CD14-positive monocyte (primary cell): Measurements from ENCODE around the gene KRT35. TPM values are rescaled to one million over a fixed set of nuclear protein-coding genes. Genes with fewer than 3 reads are reported as not detected.

Source experiments
- DNase-seq, 3 donors: peaks; one replicate each; pipeline ENCODE4 v3.0.0-alpha.2; 2011 to 2022
- H2AFZ ChIP-seq: 2 replicates; pipeline ENCODE4 v1.6.0; 2012; ENCODE audit warnings: mild to moderate bottlenecking, low read depth, low read length, inconsistent platforms; ENCODE audit not compliant: insufficient read depth, poor library complexity, severe bottlenecking
- H3K27ac ChIP-seq, 2 donors: 1 replicate in 1 of 2; 2 replicates in 1 of 2; pipeline ENCODE4 v1.5.1; 2012 to 2013; ENCODE audit warnings: low read length in 2 of 2, control low read depth in 1 of 2, inconsistent platforms in 1 of 2, low read depth in 1 of 2, mild to moderate bottlenecking in 1 of 2
- H3K27me3 ChIP-seq, 2 donors: one replicate each; pipeline versions ENCODE4 v1.6.0 to v1.6.1; 2011 to 2013; ENCODE audit warnings: low read length in 2 of 2; ENCODE audit not compliant: control insufficient read depth in 2 of 2, insufficient read depth in 2 of 2
- H3K36me3 ChIP-seq, 2 donors: replicated peaks in 1 of 2; 1 replicate in 1 of 2; 2 replicates in 1 of 2; pipeline versions ENCODE4 v1.5.1 to v1.6.1; 2012 to 2013; ENCODE audit warnings: low read length in 2 of 2, control low read depth in 1 of 2, inconsistent platforms in 1 of 2, mild to moderate bottlenecking in 1 of 2; ENCODE audit not compliant: insufficient read depth in 2 of 2, control insufficient read depth in 1 of 2
- H3K4me1 ChIP-seq, 2 donors: 1 replicate in 1 of 2; 2 replicates in 1 of 2; pipeline versions ENCODE4 v1.5.1 to v1.6.1; 2012 to 2013; ENCODE audit warnings: low read length in 2 of 2, control low read depth in 1 of 2, inconsistent platforms in 1 of 2, mild to moderate bottlenecking in 1 of 2, moderate library complexity in 1 of 2; ENCODE audit not compliant: insufficient read depth in 2 of 2, control insufficient read depth in 1 of 2
- H3K4me2 ChIP-seq: replicated peaks from 2 replicates; pipeline ENCODE3; 2012; ENCODE audit warnings: low read length, moderate library complexity, mild to moderate bottlenecking; ENCODE audit not compliant: poor library complexity, severe bottlenecking; ENCODE audit errors: extremely low read depth
- H3K4me3 ChIP-seq, 3 experiments: fragments of 200-600 bp in 1 of 3; sonication (generic) in 1 of 3; replicated peaks in 1 of 3; 1 replicate in 2 of 3; 2 replicates in 1 of 3; pipeline ENCODE4 v1.5.1; 2011 to 2013; ENCODE audit warnings: low read length in 3 of 3, mild to moderate bottlenecking in 3 of 3, control low read depth in 2 of 3, low read depth in 2 of 3, inconsistent platforms in 1 of 3, moderate library complexity in 1 of 3
- H3K79me2 ChIP-seq: 2 replicates; pipeline ENCODE4 v1.6.0; 2012; ENCODE audit warnings: mild to moderate bottlenecking, control low read depth, inconsistent platforms, low read length, moderate library complexity; ENCODE audit not compliant: insufficient read depth
- H3K9ac ChIP-seq: 2 replicates; pipeline ENCODE4 v1.6.0; 2017; ENCODE audit warnings: low read length, mild to moderate bottlenecking; ENCODE audit not compliant: insufficient read depth, poor library complexity, severe bottlenecking
- H3K9me3 ChIP-seq, 2 donors: replicated peaks in 1 of 2; 1 replicate in 1 of 2; 2 replicates in 1 of 2; pipeline versions ENCODE4 v1.5.1 to v1.6.1; 2012 to 2013; ENCODE audit warnings: low read length in 2 of 2, control low read depth in 1 of 2; ENCODE audit not compliant: control insufficient read depth in 1 of 2, insufficient read depth in 1 of 2
- H4K20me1 ChIP-seq: 2 replicates; pipeline ENCODE4 v1.6.0; 2012; ENCODE audit warnings: mild to moderate bottlenecking, low read length, control low read depth, moderate library complexity; ENCODE audit not compliant: insufficient read depth
- H3K27ac Mint-ChIP-seq, 7 donors: one replicate each; pipeline ENCODE4 v1.8.0; 2020; ENCODE audit warnings: mild to moderate bottlenecking in 7 of 7, mixed read lengths in 7 of 7, moderate library complexity in 6 of 7, inconsistent platforms in 2 of 7
- H3K27me3 Mint-ChIP-seq, 3 donors: one replicate each; pipeline ENCODE4 v1.8.0; 2021 to 2022; ENCODE audit warnings: low read depth in 3 of 3, mild to moderate bottlenecking in 3 of 3, mixed read lengths in 3 of 3, moderate library complexity in 3 of 3, inconsistent platforms in 1 of 3
- H3K36me3 Mint-ChIP-seq, 2 donors: one replicate each; pipeline ENCODE4 v1.8.0; 2020; ENCODE audit warnings: mixed read lengths in 2 of 2, inconsistent platforms in 1 of 2, mild to moderate bottlenecking in 1 of 2
- H3K4me1 Mint-ChIP-seq: one replicate; pipeline ENCODE4 v1.8.0; 2020; ENCODE audit warnings: mild to moderate bottlenecking, mixed read lengths
- H3K4me3 Mint-ChIP-seq, 2 donors: one replicate each; pipeline ENCODE4 v1.8.0; 2020; ENCODE audit warnings: mild to moderate bottlenecking in 2 of 2, mixed read lengths in 2 of 2, moderate library complexity in 1 of 2
- H3K9me3 Mint-ChIP-seq, 7 donors: one replicate each; pipeline ENCODE4 v1.8.0; 2020 to 2022; ENCODE audit warnings: mixed read lengths in 7 of 7, mild to moderate bottlenecking in 6 of 7, moderate library complexity in 6 of 7, inconsistent platforms in 2 of 7
- CTCF ChIP-seq: fragments of 200-600 bp; IDR thresholded peaks from one replicate; pipeline ENCODE4 v1.8.0; 2022; ENCODE audit warnings: antibody characterized with exemption, mild to moderate bottlenecking
- WGBS: methylation state at CpG from one replicate; pipeline ENCODE4 v1.1.5; 2013; ENCODE audit warnings: missing lambda C conversion rate; ENCODE audit not compliant: insufficient coverage; 5-methylcytosine and 5-hydroxymethylcytosine counted together
- intact Hi-C, 2 donors: fragments of 100-400 bp; cut with micrococcal nuclease; formaldehyde crosslinking; loops; one replicate each; pipeline versions ENCODE4 v1.15.0 to v1.15.1; 2023
- polyA plus RNA-seq, 3 donors: library from polyadenylated mRNA; depleted of rRNA in 1 of 3; unstranded in 2 of 3; stranded (reverse) in 1 of 3; fragments of 300-500 nt in 2 of 3; fragments of >200 nt in 1 of 3; fragmentation: Illumina TruSeq in 2 of 3; gene quantifications; 1 replicate in 2 of 3; 2 replicates in 1 of 3; pipeline ENCODE4 v1.2.3, GENCODE V29; 2012 to 2021

Gene KRT35
- polyA plus RNA-seq, 3 donors: not detected

- H3K27me3 ChIP-seq: no peaks in the 10 kb centered on the region
- WGBS: 66% methylated on average over 14 of the region's 15 CpGs
- H3K27ac ChIP-seq: peak overlapping the region in 1 of 2 donors; percentile 59
- no peaks in the 10 kb centered on the region for H3K36me3 ChIP-seq
- Mint-ChIP-seq H3K27me3 (peaks cover 3 to 11% (median 7%) of the 10 kb centered on the region in 3 donors), H3K36me3 (no peaks in the 10 kb centered on the region), H3K9me3 (peaks cover 0 to 7% (median 0%) of the 10 kb centered on the region in 7 donors), H3K4me1 (peaks cover 46% of the 10 kb centered on the region), H3K27ac (peak overlapping the region; percentile 48 to 92 (median 72)), H3K4me3 (peak overlapping the region in 1 of 2 donors; percentile 67)
- no peaks in the 10 kb centered on the region for H3K9me3 ChIP-seq
- DNase-seq: peak; percentile 71 to 72 (median 71)
- no peak overlapping the region for H3K4me3 ChIP-seq
- H3K4me1 ChIP-seq: peaks cover 44 to 48% of the 10 kb centered on the region in 2 donors
- no peaks in the 10 kb centered on the region for H3K79me2 ChIP-seq
- H4K20me1 ChIP-seq: no peaks in the 10 kb centered on the region
- intact Hi-C loops: loop anchor here in 1 of 2 donors (10.0 kb wide), 1 partner anchor 586 kb away; no protein-coding TSS in a partner anchor
- peak overlapping the region; percentile 6 for H2AFZ ChIP-seq
- no peak overlapping the region for H3K9ac ChIP-seq
- peak overlapping the region; percentile 36 for H3K4me2 ChIP-seq
- no peak for TF ChIP-seq CTCF
Observed at GRCh38 chr17:41500131-41500911, 19.4 kb upstream of the KRT35 start.

DNA sequence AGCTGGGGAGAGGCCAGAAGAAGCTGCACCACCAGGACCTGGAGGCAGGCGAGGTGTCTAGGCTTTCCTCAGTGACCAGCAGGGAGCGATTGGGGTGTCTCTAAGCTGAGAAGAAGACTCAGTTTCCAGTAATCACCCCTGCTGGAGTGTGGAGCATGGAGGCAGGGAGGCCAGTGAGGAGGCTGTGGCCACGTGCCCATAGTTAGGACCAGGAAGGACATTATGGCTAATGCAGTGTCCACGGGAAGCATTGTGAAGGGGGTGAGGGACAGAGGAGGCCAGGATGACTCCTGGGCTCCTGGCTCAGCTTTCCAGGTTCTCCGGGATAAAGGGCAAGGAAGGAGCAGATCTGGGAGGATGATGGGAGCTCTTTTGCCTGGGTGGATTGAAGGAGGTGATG, 18.8 kb upstream of the KRT35 start:
- peaks cover 0 to 7% (median 0%) of the 10 kb centered on the region in 7 donors for H3K9me3 Mint-ChIP-seq
- no peaks in the 10 kb centered on the region for H3K9me3 ChIP-seq
- no peaks in the 10 kb centered on the region for H3K36me3 Mint-ChIP-seq
- H3K27me3 ChIP-seq: no peaks in the 10 kb centered on the region
- H3K36me3 ChIP-seq: no peaks in the 10 kb centered on the region
- no peak overlapping the region for H3K9ac ChIP-seq
- peak overlapping the region; percentile 6 for H2AFZ ChIP-seq
- no peak for DNase-seq
- peak overlapping the region; percentile 25 to 92 (median 69) for H3K27ac Mint-ChIP-seq
- H3K4me3 ChIP-seq: peak overlapping the region in 1 of 3 experiments; percentile 12
- no peak overlapping the region for H3K4me2 ChIP-seq
- peaks cover 47% of the 10 kb centered on the region for H3K4me1 Mint-ChIP-seq
- H4K20me1 ChIP-seq: no peaks in the 10 kb centered on the region
- H3K79me2 ChIP-seq: no peaks in the 10 kb centered on the region
- peaks cover 44 to 48% of the 10 kb centered on the region in 2 donors for H3K4me1 ChIP-seq
- intact Hi-C loops: loop anchor here (5.0 to 10.0 kb wide), 4 partner anchors 165 to 592 kb away; no protein-coding TSS in a partner anchor
- 100% methylated on average over 5 of the region's 5 CpGs for WGBS
- no peak for TF ChIP-seq CTCF
- H3K27ac ChIP-seq: peak overlapping the region in 1 of 2 donors; percentile 59
- peak overlapping the region in 1 of 2 donors; percentile 67 for H3K4me3 Mint-ChIP-seq
- H3K27me3 Mint-ChIP-seq: peaks cover 1 to 8% (median 7%) of the 10 kb centered on the region in 3 donors
